ENCODE measurements around the gene RARRES1.
"Not testable (repeated sequence)": the region's sequence is repeated elsewhere in the genome, so short reads cannot be mapped to it uniquely, and the experiment has no call there.

RARRES1 gene

DNA sequence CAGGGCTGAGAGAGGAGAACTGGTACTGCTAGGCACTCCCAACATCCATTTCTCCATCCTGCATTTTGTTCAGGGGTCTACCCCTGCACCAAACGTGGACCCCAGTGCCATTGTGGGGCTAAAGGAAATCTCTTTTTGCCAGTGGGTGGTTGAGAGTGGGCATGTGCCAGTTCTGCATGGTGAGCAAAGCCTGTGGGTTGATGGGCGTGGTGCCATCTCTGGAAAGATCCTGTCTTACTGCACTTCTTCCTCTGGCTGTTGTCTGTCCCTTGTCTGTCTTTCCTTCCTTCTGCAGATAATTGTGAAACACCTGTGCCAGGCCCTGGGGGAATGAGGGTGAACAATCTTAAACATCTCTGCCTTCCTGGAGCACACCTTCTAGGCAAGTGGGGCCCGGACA is 1.4 kb upstream of the RARRES1 start:
- no peak for DNase-seq

DNA sequence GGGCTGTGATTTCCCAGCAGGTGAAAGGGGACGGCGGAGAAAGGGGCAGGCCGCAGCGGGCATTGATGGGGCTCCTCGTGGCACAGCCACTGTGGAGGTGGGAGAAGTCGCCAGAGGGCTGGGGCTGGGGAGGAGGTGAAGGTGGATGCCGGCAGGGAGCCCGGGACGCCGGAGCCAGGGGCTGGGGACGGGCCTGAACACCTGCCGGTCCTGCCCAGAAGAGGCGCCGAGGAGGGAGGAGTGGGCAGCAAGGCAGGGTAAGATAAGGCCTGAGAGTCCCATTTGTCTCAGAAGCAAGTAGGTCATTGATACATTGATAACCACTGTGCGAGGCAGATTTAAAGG is 571 bp upstream of the RARRES1 start:
- no peak for DNase-seq

DNA sequence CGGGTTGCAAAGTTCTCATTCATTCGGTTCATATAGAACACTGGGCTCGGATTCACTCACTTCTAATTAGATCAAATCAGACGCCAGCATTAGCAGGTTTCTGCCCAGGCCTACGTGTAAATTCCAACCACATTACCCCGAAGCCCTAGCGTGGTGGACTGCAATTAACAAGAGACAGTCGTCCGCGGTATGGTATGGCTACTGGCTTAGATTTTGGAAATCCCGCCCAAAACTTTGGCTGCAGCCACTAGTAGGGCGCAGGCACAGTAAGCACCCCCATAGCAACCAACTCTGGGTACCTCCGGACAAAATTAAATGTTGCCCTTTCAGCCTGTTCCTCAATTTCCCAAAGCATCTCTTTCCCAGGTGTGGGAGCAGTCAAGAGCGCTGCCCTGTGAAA is 771 bp downstream of the RARRES1 start:
- no peak for DNase-seq

DNA sequence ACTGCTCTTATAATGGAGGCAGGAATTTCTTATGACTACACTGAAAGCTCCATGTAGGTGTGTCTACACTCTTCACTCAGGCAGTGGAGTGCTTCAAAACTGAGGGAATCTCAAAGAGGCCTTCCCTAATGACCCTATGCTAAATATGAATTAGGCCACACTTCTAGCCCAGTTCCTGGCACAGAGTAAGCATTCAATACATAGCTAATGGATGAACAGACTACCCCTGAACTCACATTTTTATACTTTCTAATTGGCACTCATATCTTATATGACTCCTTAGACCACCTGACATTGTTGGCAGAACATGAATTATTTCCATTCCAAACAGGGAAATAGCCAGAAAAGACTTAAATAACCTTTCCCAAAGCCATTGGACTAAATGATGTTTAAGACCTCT is 3.4 kb downstream of the RARRES1 start:
- DNase-seq: no peak

DNA sequence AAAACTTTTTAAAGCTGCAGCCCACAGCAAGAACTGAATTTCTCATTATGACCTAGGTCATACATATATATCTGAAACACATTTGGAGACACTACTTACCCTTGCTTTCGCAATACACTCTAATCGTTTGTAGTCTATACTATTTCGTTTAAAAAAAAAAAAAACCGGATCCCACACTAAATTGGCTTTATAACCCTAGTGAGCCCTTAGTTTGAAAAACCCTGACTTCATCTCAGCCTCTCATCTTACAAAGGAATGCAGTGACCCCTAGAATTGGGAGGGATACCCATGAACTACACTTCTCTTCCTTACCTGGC is 4.2 kb downstream of the RARRES1 start:
- DNase-seq: no peak

DNA sequence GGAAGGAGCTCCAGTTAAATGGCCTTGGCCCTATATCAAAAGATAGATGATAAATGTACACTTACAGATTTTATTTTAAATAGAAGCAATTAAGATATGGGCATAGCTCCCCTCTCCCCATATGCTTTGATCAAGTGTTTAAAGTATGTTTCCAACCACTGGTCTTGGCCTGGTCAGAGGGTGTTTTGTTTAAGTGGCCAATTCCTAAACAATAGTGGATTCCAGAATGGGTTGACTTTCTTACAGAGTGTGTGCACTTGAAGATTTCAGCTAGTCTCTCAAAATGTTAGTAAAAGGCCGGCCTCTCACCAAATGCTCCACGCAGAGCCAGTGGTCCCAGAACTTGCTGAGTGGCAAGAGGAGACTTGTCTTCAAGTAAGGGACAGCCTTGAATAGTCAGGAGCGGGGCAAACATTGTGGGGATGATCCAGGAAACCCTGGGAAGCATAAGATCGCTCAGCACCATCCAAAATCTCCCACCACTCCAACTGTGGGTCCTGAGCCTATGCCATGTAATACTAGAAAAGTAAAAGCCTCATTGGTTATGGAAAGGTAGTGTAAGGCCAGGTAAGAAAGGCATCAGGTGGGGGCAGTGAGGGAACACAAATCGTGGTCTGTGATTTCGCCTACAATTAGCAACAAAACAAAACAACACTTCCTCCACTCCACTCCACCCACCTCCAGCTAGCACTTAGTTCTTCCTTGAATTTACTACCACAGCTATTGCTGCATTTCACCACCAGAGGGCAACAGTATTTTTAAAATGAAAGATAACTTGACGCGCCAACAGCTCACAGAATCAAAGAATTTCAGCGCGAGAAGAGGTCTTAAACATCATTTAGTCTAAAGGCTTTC is 4.8 kb downstream of the RARRES1 start:
- DNase-seq: peak; percentile 14 to 61

DNA sequence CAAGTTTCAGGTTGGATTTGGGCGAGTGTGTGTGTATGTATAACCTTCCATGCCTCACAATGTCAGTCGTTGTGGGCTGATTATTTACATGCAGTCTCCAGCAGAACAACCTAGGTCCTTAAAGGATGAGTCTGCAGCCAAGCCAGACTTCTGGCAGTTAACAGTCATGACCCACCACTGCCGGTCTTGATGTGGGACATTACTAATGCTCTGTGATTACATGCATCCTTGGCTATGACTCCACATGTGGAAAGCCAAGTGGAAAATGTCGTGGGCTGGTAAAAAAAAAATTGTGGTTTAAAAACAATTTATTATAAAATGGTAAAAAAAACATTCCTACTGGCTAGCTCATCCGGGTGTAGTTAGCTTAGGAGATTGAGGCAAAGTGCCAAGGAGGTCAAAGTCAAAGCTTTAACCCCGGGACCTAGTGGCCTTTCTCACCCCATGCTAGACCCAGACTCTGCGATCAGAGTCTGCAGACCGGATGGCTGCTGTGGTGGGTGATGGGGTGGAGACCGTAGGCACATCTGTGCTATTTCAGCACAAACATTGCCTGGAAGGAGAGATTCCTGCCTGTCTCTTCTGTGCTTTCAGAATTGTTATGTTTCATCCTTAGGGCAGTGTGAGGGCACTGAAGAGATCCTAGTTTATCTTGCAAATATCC is 6.8 kb downstream of the RARRES1 start:
- DNase-seq: no peak

DNA sequence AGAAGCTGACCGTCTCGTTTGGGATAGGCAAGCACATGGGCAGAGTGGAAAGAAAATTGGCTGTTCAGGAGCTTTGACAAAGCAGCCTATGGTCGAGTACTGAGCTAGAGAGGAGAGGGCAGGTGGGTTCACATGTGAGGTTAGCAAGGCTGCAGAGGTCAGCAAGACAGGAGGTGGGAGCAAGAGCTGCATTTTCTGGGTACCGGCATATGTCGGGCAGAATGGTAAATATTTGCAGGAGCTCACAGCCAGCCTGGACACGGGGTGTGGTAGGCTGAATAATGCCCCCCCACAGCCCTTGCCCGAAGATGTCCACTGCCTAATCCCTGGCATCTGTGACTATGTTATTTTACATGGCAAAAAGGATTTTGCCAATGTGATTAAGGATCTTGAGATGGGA is 8.3 kb downstream of the RARRES1 start:
- DNase-seq: no peak

DNA sequence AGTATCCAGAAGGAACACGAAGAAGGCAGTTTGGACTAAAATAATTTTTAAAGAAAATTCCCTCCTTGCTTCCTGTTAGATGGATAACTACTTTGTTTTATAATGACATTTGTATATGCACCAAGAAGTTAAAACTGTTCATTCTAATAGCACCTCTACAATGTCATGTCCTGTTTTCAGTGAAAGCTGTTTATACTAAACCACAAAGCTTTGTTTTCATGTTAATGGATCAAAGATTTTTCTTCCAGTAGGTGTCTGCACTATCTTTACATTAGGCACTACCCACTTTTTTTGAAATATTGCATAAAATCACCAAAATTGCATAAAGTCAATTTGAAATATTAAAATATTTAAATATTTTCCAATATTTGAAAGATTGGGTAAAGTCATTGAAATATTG is 10.1 kb downstream of the RARRES1 start:
- no peak for DNase-seq

DNA sequence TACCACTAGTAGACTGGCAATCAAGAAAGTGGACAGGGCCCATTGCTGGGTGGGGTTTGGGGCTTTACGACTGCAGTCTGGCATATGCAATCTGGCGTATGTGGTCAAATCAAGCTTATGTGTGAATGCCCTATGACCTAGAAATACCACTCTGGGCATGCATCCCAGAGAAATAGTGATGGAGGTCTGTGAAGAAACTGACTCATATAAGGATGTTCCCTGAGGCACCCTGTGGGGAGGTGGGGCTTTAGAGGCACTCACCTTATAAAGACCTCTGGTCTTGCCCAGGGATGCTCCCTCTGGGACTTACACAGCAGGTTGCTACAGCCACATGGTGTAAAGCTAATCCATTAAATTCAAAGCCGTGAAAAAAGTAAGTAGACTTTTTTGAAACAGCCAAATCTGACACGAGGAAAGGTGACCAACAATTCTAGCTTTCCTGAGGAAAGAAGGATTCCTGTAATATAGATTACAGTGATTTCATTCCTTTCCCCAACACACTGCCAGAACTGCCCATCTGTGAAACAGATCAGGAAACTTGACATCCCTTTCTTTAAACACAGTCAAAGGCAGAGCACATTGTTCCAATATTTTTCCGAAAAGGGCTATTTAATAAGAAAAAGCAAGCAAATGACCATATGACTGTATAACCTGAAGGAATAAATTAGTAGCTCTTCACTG is 13.6 kb downstream of the RARRES1 start:
- DNase-seq: no peak

DNA sequence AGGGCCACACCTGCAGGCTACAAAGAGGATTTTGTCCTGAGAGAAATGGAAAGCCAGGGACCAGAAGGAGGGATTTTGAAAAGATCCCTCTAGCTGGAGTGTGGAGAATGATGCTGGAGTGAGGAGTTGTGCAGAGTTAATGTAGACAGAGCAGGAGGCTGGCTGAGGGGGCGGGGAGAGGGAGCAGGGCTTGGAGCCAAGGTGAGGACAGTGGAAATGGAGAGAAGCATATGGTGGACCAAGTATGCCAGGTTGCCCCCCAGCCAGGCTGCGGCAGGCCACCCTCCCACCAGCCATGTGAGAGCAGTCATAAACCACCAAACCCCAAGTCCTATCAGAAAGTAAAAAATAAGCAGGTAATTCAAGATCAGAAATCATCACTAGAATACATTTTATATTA is 14.7 kb downstream of the RARRES1 start:
- no peak for DNase-seq

DNA sequence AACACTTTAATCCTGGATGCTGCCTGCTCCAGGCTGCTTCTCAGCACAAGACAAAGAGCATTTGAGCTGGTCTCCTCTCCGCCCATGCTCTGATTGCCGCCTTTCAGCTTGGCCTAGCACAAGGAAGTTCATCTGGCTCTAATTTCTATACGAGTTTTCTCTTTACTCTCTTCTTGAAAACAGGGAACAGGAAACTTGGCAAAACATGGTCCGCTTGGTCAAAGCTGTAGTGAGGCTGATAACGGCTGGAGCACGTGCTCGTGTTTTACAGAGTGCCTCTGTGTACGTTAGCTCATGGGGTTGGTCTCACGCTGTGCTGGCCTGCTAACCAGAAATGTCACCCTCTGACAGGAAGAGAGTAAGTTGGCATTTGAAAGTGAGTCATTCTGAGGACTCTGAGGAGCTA is 19.2 kb downstream of the RARRES1 start:
- DNase-seq: no peak

DNA sequence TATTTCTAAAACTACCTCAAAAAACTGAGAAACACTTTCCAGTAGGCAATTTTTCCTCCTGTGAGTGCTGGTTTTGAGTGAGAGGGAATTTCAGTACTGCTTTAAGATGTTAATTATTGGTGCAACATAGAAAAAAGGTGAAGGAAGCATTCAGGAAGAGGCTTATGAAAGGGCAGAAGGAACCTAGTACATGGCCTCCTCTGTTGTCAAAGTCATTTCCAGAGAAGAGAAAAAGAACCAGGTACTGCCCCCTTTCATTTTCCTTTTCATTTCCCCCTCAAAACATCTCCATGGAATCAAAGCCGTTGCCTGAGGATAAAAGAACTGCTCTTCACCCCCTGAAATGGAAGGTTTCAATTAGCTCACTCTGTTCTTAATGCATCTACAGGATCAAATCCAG is 19.8 kb downstream of the RARRES1 start:
- no peak for DNase-seq

DNA sequence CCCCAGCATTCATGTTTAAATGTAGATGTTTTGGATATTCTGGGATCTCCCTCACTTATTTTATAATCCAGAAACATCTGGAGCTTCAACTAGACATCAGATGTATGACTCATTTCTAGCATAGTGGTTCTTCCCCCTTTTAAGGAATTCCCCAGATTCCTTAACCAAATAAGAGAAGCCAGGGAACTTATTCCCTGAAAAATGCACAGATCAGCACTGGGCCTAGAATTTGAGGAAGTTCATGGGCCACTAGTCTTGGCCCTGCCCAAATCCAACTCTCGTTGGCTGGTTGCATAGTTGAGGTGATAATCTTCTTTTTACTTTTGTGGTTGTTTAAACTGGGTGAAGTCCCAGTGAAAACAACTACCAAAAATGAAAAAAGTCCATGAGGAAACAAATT is 20.4 kb downstream of the RARRES1 start:
- DNase-seq: no peak

DNA sequence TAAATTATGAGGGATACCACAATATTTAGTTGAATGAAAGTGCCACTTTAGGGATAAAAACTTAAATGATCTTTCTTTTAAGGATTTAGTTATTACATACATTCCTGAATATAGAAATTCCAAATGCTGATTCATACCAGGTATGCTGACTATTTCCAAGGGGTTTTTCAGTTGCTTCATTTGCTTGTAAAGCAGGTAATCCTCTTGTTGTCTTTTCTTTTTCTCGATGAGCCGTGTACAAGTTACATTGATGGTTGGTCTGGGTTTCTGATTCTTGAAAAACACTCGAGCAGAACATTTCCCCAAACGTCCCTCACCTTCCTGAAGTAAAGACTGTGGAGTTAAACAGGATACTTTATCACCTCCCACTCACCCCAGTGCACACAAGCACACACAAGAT is 21.7 kb downstream of the RARRES1 start:
- no peak for DNase-seq

DNA sequence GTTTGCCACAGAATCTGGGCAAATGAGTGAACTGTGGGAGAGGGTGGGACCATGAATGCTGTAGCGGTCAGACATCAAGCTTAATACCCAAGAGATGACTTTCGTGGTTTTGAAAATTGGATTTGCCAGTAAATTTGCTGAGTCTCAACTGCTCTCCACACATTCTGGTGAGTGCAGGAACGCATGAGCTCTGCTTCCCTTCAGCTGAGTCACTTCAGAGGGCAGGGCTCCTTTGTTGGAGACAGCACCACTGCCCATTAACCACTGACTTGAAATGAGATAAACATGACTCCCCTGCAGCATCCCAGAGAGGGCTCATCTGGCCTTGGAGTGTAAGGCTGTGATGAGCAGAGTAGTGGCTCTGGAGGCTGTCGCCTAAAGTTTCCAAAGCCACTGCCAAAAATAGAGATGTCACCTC is 22.6 kb downstream of the RARRES1 start:
- DNase-seq: no peak

DNA sequence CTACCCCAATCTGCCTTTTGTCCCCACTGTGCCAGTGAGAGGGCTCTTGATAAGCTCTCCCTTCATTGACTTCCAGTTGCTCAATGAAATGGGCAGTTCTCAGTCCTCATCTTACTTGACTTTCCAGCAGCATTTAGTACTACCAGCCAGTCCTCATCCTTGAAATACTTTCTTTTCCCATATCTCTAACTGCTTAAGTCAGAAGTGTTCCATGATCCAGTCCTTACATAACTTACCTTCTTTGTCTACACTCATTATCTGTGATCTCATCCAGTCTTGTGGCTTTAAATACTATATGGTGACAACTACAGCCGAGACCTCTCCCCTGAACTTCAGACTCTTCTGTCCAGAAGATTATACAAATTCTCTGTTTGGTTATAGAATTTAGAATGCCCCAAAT is 28.7 kb downstream of the RARRES1 start:
- DNase-seq: no peak

DNA sequence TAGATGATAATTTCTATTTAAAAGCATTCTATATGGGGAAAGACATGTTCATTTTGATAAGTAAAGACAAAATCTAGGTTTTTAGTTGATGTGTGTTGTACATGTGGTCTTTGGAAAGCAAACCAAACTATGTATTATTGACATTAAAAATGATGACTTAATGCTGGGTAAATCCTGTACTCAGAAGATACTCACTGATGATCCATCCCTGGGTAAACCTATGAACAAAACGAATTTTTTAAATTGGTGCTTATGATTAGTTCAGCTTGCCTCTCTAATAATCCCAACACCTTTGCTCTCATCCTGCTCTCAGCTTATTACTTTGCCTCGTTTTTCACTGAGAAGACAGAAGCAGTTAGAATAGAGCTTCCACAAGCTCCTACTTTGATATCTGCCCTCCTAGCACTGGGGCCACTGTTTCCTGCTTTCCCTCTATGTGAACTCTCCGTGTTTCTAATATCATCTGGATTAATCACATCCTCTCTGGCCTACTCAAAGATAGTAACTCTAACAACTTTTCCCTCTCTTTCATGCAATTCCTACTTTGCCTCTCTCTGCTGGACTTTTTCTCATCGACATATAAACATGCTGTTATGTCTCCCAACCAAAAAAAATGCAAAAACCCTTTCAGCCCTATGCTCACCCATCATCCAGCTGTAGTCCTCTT is 29.3 kb downstream of the RARRES1 start:
- DNase-seq: no peak

DNA sequence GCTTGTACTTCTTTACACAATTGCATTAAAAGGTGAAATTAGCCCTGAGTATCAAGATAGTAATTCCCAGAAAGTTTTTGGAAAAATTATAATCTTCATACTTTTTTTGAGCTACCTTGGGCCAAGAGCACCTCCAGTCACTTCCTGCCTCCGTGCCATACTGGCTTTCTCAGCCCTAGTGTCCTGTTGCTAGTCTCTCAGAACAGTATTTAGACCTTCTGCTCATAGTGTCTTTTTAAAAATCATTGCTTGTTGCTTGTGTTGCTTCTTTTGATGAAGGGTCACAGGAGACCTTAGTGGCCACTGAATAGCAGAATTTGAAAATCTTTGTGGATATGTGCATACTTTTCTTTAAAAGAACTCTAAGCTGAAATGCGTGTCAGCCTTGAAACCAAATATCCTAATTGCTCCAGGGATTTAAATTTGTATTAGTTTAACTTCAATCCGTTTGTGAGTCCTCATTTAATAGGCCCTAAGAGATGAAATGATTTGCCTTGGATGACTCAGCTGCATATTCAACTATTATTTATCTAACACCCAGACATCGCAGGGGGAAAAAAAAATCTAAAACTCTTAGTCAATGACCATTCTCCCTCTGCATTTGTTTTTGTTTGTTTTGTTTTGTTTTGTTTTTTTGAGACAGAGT is 30.7 kb downstream of the RARRES1 start:
- DNase-seq: no peak

DNA sequence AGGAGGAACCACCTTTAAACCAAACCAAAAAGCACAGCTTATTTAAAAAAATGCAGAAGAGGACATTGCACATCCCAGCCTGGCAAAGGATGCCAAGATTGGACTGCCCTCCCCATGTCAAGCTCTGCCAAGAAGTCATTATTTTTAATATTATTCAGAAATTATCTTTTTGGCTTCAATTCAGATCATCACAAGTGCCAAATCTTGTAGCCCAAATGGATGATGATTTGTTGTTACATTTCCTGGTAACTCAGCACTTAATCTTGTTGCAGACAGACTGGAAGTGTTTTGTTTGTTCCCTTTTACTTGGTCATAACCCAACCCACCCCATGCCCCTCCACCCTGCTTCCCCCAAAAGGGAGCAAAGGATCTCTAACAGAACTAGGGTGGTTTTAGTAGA is 31.7 kb downstream of the RARRES1 start:
- DNase-seq: no peak

DNA sequence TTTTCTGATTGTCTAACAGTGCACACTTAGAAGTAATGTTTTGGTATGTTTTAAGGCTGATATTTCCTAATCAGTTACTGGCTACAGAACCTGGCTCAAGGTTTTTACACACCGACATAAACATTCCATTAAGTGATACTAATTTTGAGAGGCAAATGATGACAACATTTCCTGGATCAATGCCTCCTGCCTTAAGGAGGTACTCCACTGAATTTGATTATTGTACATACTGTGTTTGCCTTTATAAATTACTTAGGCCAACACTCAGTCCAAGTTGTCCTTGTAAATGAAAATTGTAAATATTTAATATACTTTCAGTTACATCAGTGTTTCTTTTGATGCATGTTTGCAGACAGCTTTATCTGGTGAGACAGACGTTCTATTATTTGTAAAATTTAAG is 35.6 kb downstream of the RARRES1 start:
- DNase-seq: no peak

DNA sequence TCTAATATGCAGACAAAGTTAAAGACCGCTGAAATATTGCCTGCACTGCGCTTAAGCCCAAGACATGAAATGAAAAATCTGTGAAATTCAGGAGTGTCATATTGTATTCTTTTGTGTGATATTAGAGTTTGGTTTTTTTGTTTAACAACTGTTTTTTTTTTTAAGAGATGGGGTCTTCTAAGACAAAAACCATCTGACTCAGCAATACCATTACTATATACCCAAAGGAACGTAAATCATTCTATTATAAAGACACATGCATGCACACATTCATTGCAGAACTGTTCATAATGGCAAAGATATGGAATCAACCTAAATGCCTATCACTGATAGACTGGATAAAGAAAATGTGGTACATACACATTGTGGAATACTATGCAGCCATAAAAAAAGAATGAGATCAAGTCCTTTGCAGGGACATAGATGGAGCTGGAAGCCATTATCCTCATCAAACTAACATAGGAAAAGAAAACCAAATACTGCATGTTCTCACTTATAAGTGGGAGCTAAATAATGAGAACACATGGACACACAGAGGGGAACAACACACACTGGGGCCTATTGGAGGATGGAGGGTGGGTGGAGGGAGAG is 38.3 kb downstream of the RARRES1 start:
- DNase-seq: not testable (repeated sequence)

DNA sequence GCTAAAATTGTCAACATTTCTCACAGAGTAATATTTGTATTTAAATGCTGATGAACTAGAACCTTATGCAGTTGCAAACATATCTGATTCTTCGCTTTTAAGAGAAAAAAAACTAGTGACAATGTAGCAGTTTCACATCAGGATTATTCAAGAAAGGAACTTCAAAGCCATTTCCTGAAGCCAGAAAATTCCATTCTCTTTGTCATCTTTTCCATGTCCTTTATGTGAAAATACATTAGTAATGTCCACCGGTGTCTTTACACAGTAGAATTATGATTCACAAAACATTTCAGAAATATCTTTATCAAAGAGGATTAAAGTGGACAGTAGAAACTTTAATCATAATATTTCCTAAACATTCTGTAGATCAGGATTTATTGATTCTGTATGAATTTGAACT is 47.1 kb downstream of the RARRES1 start:
- no peak for DNase-seq

All from NCI-H524 (cell line).